C4-2B (cell line): Measurements from ENCODE around the gene PKHD1.
"Not testable (repeated sequence)": the region's sequence is repeated elsewhere in the genome, so short reads cannot be mapped to it uniquely, and the experiment has no call there.

Experiments used
- H3K27ac ChIP-seq: fragments of 450-650 bp; 2 replicates; pipeline ENCODE4 v1.5.1; 2017
- CTCF ChIP-seq: fragments of 450-650 bp; conservative IDR thresholded peaks from 2 replicates; pipeline ENCODE4 v1.5.1; 2017; ENCODE audit warnings: mild to moderate bottlenecking
- ZFX ChIP-seq: fragments of 450-650 bp; IDR thresholded peaks from 2 replicates; pipeline ENCODE4 v1.6.1; 2017

The PKHD1 gene

GRCh38 chr6:51951924-51952323, 135.5 kb downstream of the PKHD1 start:
- TF ChIP-seq ZFX (no peak), CTCF (no peak)
- no peak overlapping the region for H3K27ac ChIP-seq

GRCh38 chr6:51949526-51949925, 137.9 kb downstream of the PKHD1 start:
- TF ChIP-seq ZFX (no peak), CTCF (no peak)
- no peak overlapping the region for H3K27ac ChIP-seq

GRCh38 chr6:51939695-51940094, 147.7 kb downstream of the PKHD1 start:
- H3K27ac ChIP-seq: not testable (repeated sequence)

GRCh38 chr6:51936531-51937290, 150.7 kb downstream of the PKHD1 start:
- no peak overlapping the region for H3K27ac ChIP-seq
- TF ChIP-seq CTCF (no peak), ZFX (no peak)

GRCh38 chr6:51934098-51934497, 153.3 kb downstream of the PKHD1 start:
- H3K27ac ChIP-seq: no peak overlapping the region; the same call in 1 of the 2 replicates
- TF ChIP-seq CTCF (peak; percentile 81), ZFX (no peak)

GRCh38 chr6:51932956-51933355, 154.5 kb downstream of the PKHD1 start:
- no peak overlapping the region for H3K27ac ChIP-seq
- TF ChIP-seq ZFX (no peak), CTCF (no peak)

- no peak for TF ChIP-seq ZFX
- no peak overlapping the region for H3K27ac ChIP-seq
Measured at GRCh38 chr6:51930602-51931001, 156.8 kb downstream of the PKHD1 start.

GRCh38 chr6:51929934-51930574, 157.4 kb downstream of the PKHD1 start:
- H3K27ac ChIP-seq: no peak overlapping the region
- TF ChIP-seq ZFX (no peak), CTCF (no peak)
